Measurements from ENCODE around the gene DPH3. TPM values are rescaled to one million over a fixed set of nuclear protein-coding genes. Genes with fewer than 3 reads are reported as not detected.

DPH3 gene
- total and polyA plus RNA-seq, 9 of the 15 experiments (the other 6 are each of a cell fraction or from before 2014, with no cell fraction given): 15.9 to 131 (median 38.7) TPM

DNA sequence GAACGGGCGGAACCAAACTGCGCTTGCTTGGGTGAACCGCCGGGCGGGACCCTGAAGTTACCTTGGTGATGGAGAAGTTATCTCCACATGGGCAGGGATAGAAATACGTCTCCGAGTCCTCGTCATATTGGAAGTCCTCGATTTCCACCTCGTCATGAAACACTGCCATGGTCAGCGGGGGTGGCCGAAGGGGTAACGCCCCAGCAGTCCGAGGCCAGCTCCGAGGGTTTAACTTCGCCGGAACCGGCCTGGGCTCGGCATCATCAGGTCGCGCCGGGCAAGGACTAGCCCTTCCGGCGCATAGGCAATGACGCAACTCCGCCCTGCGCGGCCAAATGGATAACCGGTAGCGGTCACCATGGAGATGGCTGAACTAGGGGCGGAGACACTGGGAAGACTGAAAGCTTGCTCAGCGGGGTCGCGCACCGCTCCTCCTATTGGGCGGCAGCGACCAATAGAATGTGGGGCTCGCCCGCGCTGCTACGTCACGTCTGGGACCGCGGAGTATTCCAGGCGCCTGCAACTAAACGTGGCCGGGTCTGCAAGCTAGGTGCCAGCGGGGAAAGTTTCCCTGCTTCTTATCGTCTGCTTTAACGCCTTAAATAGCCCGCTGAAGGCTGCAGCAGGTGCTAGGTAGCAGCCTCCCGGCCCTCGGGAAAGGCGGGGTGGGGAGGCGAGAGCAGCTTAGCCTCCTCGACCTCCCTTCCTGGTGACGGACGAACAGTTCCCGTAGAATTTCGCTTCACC, at the start of gene DPH3, which contains the start of gene OXNAD1 (continued):
- TF ChIP-seq ZNF583 (CRISPR knock-in tag; IDR thresholded peaks at IDR 0.05) (peak; percentile 81), HIVEP1 (CRISPR knock-in tag; IDR thresholded peaks at IDR 0.05) (0 out of 2 replicates have a peak, but pooled peaks have one; percentile 52), NFIC (IDR thresholded peaks at IDR 0.05) (0 out of 2 replicates have a peak, but pooled peaks have one; percentile 4), ZNF324 (CRISPR knock-in tag; IDR thresholded peaks at IDR 0.05) (peak; percentile 24; the same call in 1 of the 2 replicates), RBM14 (IDR thresholded peaks at IDR 0.05; ENCODE audit: borderline replicate concordance, insufficient read depth, low read depth, low read length) (no peak), ZNF146 (CRISPR knock-in tag; IDR thresholded peaks at IDR 0.05; ENCODE audit: unreplicated experiment) (no peak), ZNF668 (CRISPR knock-in tag; IDR thresholded peaks at IDR 0.05) (no peak), CAMTA2 (CRISPR knock-in tag; conservative IDR thresholded peaks at IDR 0.05) (no peak), GTF2E2 (tag; IDR thresholded peaks at IDR 0.05) (peak; percentile 42; the same call in 1 of the 2 replicates), SAFB (IDR thresholded peaks at IDR 0.05; ENCODE audit: borderline replicate concordance, low read depth, low read length) (no peak), ILK (tag; IDR thresholded peaks at IDR 0.05; ENCODE audit: borderline replicate concordance, low read depth) (no peak), THRAP3 (IDR thresholded peaks at IDR 0.05; ENCODE audit: borderline replicate concordance) (no peak), JUNB (CRISPR knock-in tag; conservative IDR thresholded peaks at IDR 0.05) (no peak), TGIF2 (CRISPR knock-in tag; IDR thresholded peaks at IDR 0.05) (no peak), PCBP2 (IDR thresholded peaks at IDR 0.05; ENCODE audit: low read depth, low read length, poor library complexity, severe bottlenecking) (no peak), NR2F6 (CRISPR knock-in tag; IDR thresholded peaks at IDR 0.05) (peak; percentile 36; the same call in 1 of the 2 replicates), ZSCAN32 (CRISPR knock-in tag; IDR thresholded peaks at IDR 0.05) (peak; percentile 61; the same call in 1 of the 2 replicates), RBM15 (IDR thresholded peaks at IDR 0.05; ENCODE audit: insufficient read depth, low read length) (no peak), ZNF217 (CRISPR knock-in tag; IDR thresholded peaks at IDR 0.05) (no peak), FUS (optimal IDR thresholded peaks at IDR 0.05; ENCODE audit: low read depth, low read length) (no peak), MTA2 (IDR thresholded peaks at IDR 0.05; ENCODE audit: low read depth) (no peak), ZNF232 (CRISPR knock-in tag; IDR thresholded peaks at IDR 0.05) (no peak), ZNF134 (CRISPR knock-in tag; conservative IDR thresholded peaks at IDR 0.05) (0 out of 2 replicates have a peak, but pooled peaks have one; percentile 36)
- TF ChIP-seq, protein P1, sequence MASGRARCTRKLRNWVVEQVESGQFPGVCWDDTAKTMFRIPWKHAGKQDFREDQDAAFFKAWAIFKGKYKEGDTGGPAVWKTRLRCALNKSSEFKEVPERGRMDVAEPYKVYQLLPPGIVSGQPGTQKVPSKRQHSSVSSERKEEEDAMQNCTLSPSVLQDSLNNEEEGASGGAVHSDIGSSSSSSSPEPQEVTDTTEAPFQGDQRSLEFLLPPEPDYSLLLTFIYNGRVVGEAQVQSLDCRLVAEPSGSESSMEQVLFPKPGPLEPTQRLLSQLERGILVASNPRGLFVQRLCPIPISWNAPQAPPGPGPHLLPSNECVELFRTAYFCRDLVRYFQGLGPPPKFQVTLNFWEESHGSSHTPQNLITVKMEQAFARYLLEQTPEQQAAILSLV (tag; IDR thresholded peaks at IDR 0.05): no peak
- TF ChIP-seq, protein P2, sequence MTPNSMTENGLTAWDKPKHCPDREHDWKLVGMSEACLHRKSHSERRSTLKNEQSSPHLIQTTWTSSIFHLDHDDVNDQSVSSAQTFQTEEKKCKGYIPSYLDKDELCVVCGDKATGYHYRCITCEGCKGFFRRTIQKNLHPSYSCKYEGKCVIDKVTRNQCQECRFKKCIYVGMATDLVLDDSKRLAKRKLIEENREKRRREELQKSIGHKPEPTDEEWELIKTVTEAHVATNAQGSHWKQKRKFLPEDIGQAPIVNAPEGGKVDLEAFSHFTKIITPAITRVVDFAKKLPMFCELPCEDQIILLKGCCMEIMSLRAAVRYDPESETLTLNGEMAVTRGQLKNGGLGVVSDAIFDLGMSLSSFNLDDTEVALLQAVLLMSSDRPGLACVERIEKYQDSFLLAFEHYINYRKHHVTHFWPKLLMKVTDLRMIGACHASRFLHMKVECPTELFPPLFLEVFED (CRISPR knock-in tag; conservative IDR thresholded peaks at IDR 0.05): 0 out of 2 replicates have a peak, but pooled peaks have one; percentile 27

Data from K562 (cell line).